EH (cell line): Measurements from ENCODE around the gene NDP.
"Not testable (repeated sequence)": the region's sequence is repeated elsewhere in the genome, so short reads cannot be mapped to it uniquely, and the experiment has no call there.

Experiments used
- DNase-seq: peaks from one replicate; pipeline ENCODE4 v3.0.0-alpha.2; 2015; ENCODE audit warnings: low read depth

NDP gene

GRCh38 chrX:43970528-43970927 lies 2.7 kb downstream of the NDP start:
- peak; percentile 44 for DNase-seq

GRCh38 chrX:43969504-43970501 lies 3.4 kb downstream of the NDP start:
- peak; percentile 44 for DNase-seq

GRCh38 chrX:43968359-43968781 lies 4.8 kb downstream of the NDP start:
- DNase-seq, result no peak

- DNase-seq, result peak; percentile 14
Observed at GRCh38 chrX:43964936-43965335, 8.3 kb downstream of the NDP start.

- DNase-seq, result no peak
Observed at GRCh38 chrX:43963726-43964125, 9.5 kb downstream of the NDP start.

GRCh38 chrX:43962636-43963035 lies 10.6 kb downstream of the NDP start:
- no peak for DNase-seq

GRCh38 chrX:43961699-43962098 lies 11.5 kb downstream of the NDP start:
- DNase-seq, result no peak

- peak; percentile 78 for DNase-seq
Observed at GRCh38 chrX:43958529-43958928, 14.7 kb downstream of the NDP start.

- DNase-seq, result no peak
Observed at GRCh38 chrX:43956034-43956433, 17.2 kb downstream of the NDP start.

GRCh38 chrX:43953218-43953617 lies 20.0 kb downstream of the NDP start:
- DNase-seq, result peak; percentile 21

- no peak for DNase-seq
Observed at GRCh38 chrX:43949669-43950068, 23.5 kb downstream of the NDP start.

GRCh38 chrX:43940816-43941474 lies 32.2 kb downstream of the NDP start:
- no peak for DNase-seq

- DNase-seq, result no peak
Observed at GRCh38 chrX:43939187-43939926, 33.8 kb downstream of the NDP start.

- DNase-seq, result not testable (repeated sequence)
Observed at GRCh38 chrX:43922032-43922431, 51.2 kb downstream of the NDP start.

- DNase-seq, result not testable (repeated sequence)
Observed at GRCh38 chrX:43910772-43911171, 62.4 kb downstream of the NDP start.

GRCh38 chrX:43910012-43910411 lies 63.2 kb downstream of the NDP start:
- DNase-seq, result no peak

GRCh38 chrX:43909141-43909540 lies 64.0 kb downstream of the NDP start:
- DNase-seq, result no peak

GRCh38 chrX:43899878-43900815 lies 73.0 kb downstream of the NDP start:
- no peak for DNase-seq
